GM12878 (cell line): ENCODE measurements around the gene TET2. TPM values are rescaled to one million over a fixed set of nuclear protein-coding genes. Genes with fewer than 3 reads are reported as not detected.

ENCODE experiments used
- ATAC-seq: fragments of 200-7000 bp; cut with Tn5 transposase; 3 replicates; pipeline ENCODE4 v1.9.1; 2020; ENCODE audit warnings: mild to moderate bottlenecking, moderate library complexity
- BruUV-seq: library from RNA; stranded (reverse); fragments of 400-500 nt; replicated peaks from 2 replicates; lab custom pipeline; 2021; lab: Mats Ljungman, UMichigan
- CTCF ChIA-PET: fragments of 300-600 bp; sonication (Branson Sonifier 250); formaldehyde crosslinking; extraction: SDS; loops from one replicate; lab custom pipeline; 2021; ENCODE audit warnings: inconsistent platforms; lab: Yijun Ruan, JAX
- POLR2A ChIA-PET: fragments of 350-600 bp; formaldehyde crosslinking; extraction: SDS; loops from one replicate; lab custom pipeline; 2021; ENCODE audit warnings: inconsistent platforms; lab: Charles Lee
- RAD21 ChIA-PET: fragments of 300-600 bp; sonication (Branson Sonifier 250); formaldehyde crosslinking; loops from one replicate; lab custom pipeline; 2023; ENCODE audit warnings: antibody characterized with exemption; ENCODE audit not compliant: unreplicated experiment; lab: Charles Lee
- SMC1A ChIA-PET: fragments of 300-600 bp; sonication (Branson Sonifier 250); formaldehyde crosslinking; loops from one replicate; lab custom pipeline; 2023; ENCODE audit not compliant: unreplicated experiment, uncharacterized antibody; lab: Charles Lee
- DNase-seq: peaks from one replicate; pipeline ENCODE4 v3.0.0-alpha.2; 2011; ENCODE audit warnings: low read depth, low spot score
- FAIRE-seq: peaks from 3 replicates; lab custom pipeline; 2011; peaks lifted over from hg19 to GRCh38; lab: Jason Lieb, UNC
- H2AFZ ChIP-seq: 2 replicates; pipeline ENCODE4 v1.6.0; 2011; ENCODE audit warnings: low read depth, low read length, control low read depth; ENCODE audit not compliant: control insufficient read depth
- H3K27ac ChIP-seq: 2 replicates; pipeline ENCODE4 v1.5.1; 2011; ENCODE audit warnings: control low read depth; ENCODE audit not compliant: control insufficient read depth, insufficient read depth
- H3K27me3 ChIP-seq, 2 experiments: replicated peaks in 1 of 2; 2 replicates each; pipeline versions ENCODE4 v1.6.0 to v1.6.1; 2011; ENCODE audit warnings: low read length in 1 of 2; ENCODE audit not compliant: control insufficient read depth in 2 of 2, insufficient read depth in 2 of 2
- H3K36me3 ChIP-seq, 2 experiments: 2 replicates each; pipeline ENCODE4 v1.5.1; 2011; ENCODE audit warnings: low read length in 1 of 2; ENCODE audit not compliant: control insufficient read depth in 2 of 2, insufficient read depth in 2 of 2
- H3K4me1 ChIP-seq: 2 replicates; pipeline ENCODE4 v1.6.1; 2011; ENCODE audit warnings: mild to moderate bottlenecking, low read length, moderate library complexity, mixed read lengths; ENCODE audit not compliant: control insufficient read depth, insufficient read depth
- H3K4me2 ChIP-seq: 2 replicates; pipeline ENCODE4 v1.6.0; 2011; ENCODE audit warnings: control low read depth; ENCODE audit not compliant: control insufficient read depth, insufficient read depth
- H3K4me3 ChIP-seq: fragments of 200-600 bp; sonication (generic); 2 replicates; pipeline ENCODE4 v1.5.1; 2016
- H3K79me2 ChIP-seq: 2 replicates; pipeline ENCODE4 v1.6.0; 2011; ENCODE audit warnings: low read length; ENCODE audit not compliant: control insufficient read depth, insufficient read depth
- H3K9ac ChIP-seq: 2 replicates; pipeline ENCODE4 v1.8.0; 2011; ENCODE audit warnings: low read length, control low read depth, mixed read lengths; ENCODE audit not compliant: control insufficient read depth, insufficient read depth
- H3K9me3 ChIP-seq: replicated peaks from 3 replicates; pipeline ENCODE4 v1.5.1; 2011; ENCODE audit warnings: mild to moderate bottlenecking, low read length; ENCODE audit not compliant: control insufficient read depth, insufficient read depth
- H4K20me1 ChIP-seq: 2 replicates; pipeline ENCODE4 v1.6.0; 2011; ENCODE audit not compliant: control insufficient read depth, insufficient read depth
- BHLHE40 ChIP-seq, 2 experiments: fragments of 450-650 bp in 1 of 2; IDR thresholded peaks; 2 replicates each; pipeline ENCODE4 v1.6.1; 2011 to 2017; ENCODE audit warnings: low read depth in 2 of 2, borderline replicate concordance in 1 of 2, improper control_type of control experiment in 1 of 2, low read length in 1 of 2, mild to moderate bottlenecking in 1 of 2
- FOXK2 ChIP-seq: fragments of 450-650 bp; IDR thresholded peaks from 2 replicates; pipeline ENCODE4 v1.6.1; 2017; ENCODE audit warnings: mild to moderate bottlenecking, moderate library complexity
- FOXM1 ChIP-seq: IDR thresholded peaks from 2 replicates; pipeline ENCODE4 v1.6.1; 2012; ENCODE audit warnings: low read depth, mild to moderate bottlenecking, inconsistent platforms, low read length, moderate library complexity
- HDGF ChIP-seq: fragments of 450-650 bp; IDR thresholded peaks from 2 replicates; pipeline ENCODE4 v1.6.1; 2016; ENCODE audit warnings: antibody characterized with exemption
- JUND ChIP-seq: IDR thresholded peaks from 2 replicates; pipeline ENCODE4 v1.6.1; 2012; ENCODE audit warnings: low read depth, mild to moderate bottlenecking, low read length, improper control_type of control experiment, moderate library complexity
- MTA2 ChIP-seq: fragments of 450-650 bp; IDR thresholded peaks from 2 replicates; pipeline ENCODE4 v1.6.1; 2016; ENCODE audit warnings: low read depth, mild to moderate bottlenecking, moderate library complexity
- MXI1 ChIP-seq: fragments of 150-350 bp; IDR thresholded peaks from 2 replicates; pipeline ENCODE4 v1.6.1; 2011; ENCODE audit warnings: low read depth, mild to moderate bottlenecking, inconsistent platforms, low read length, improper control_type of control experiment
- MYB ChIP-seq: fragments of 150-350 bp; IDR thresholded peaks from 2 replicates; pipeline ENCODE4 v1.6.1; 2014; ENCODE audit warnings: mild to moderate bottlenecking, low read depth, low read length, borderline replicate concordance
- TBL1XR1 ChIP-seq: IDR thresholded peaks from 2 replicates; pipeline ENCODE4 v1.6.1; 2012; ENCODE audit warnings: low read depth, low read length, improper control_type of control experiment
- TCF12 ChIP-seq: IDR thresholded peaks from 2 replicates; pipeline ENCODE4 v1.6.1; 2011; ENCODE audit warnings: low read depth, mild to moderate bottlenecking, low read length
- TCF7 ChIP-seq: IDR thresholded peaks from 2 replicates; pipeline ENCODE4 v1.6.1; 2014; ENCODE audit warnings: antibody characterized with exemption, borderline replicate concordance
- USF1 ChIP-seq: IDR thresholded peaks from 2 replicates; pipeline ENCODE4 v1.6.1; 2011; ENCODE audit warnings: borderline replicate concordance, low read depth, mild to moderate bottlenecking, moderate library complexity, mixed read lengths, low read length; ENCODE audit not compliant: insufficient read depth; ENCODE audit errors: extremely low read length
- WRNIP1 ChIP-seq: IDR thresholded peaks from 2 replicates; pipeline ENCODE4 v1.6.1; 2011; ENCODE audit warnings: low read depth, low read length, improper control_type of control experiment, borderline replicate concordance
- ZBTB33 ChIP-seq: fragments of 450-650 bp; IDR thresholded peaks from 2 replicates; pipeline ENCODE4 v1.6.1; 2017; ENCODE audit warnings: mild to moderate bottlenecking
- ZNF687 ChIP-seq: fragments of 450-650 bp; IDR thresholded peaks from 2 replicates; pipeline ENCODE4 v1.6.1; 2017; ENCODE audit warnings: mild to moderate bottlenecking, moderate library complexity
- WGBS: methylation state at CpG from one replicate; pipeline ENCODE4 v1.1.6; 2016; ENCODE audit warnings: low lambda C conversion rate; ENCODE audit not compliant: insufficient replicate concordance, insufficient coverage; ENCODE audit errors: missing lambda C conversion rate; 5-methylcytosine and 5-hydroxymethylcytosine counted together
- in situ Hi-C: fragments of 300-500 bp; cut with MboI; formaldehyde crosslinking; loops from 9 replicates; pipeline ENCODE4 v1.14.3; 2018; ENCODE audit warnings: mixed read lengths
- intact Hi-C: fragments of 100-400 bp; cut with micrococcal nuclease; formaldehyde crosslinking; loops from one replicate; pipeline ENCODE4 v1.14.2; 2022; ENCODE audit not compliant: unreplicated experiment
- polyA plus RNA-seq, 11 experiments: library from polyadenylated mRNA; depleted of rRNA in 4 of 11; unstranded in 6 of 11; stranded (reverse) in 5 of 11; fragments of >200 nt; fragmentation: Nextera tagmentation in 4 of 11; fragmentation: Illumina TruSeq in 1 of 11; extraction: Ambion mirVana in 4 of 11; extraction: Trizol in 1 of 11; gene quantifications; 1 replicate in 1 of 11; 2 replicates in 10 of 11; pipeline versions ENCODE4 v1.2.1 to v1.2.3, GENCODE V29; 2011 to 2016; ENCODE audit warnings: inconsistent platforms in 2 of 11, missing spikeins in 2 of 11, low read depth in 1 of 11
- total RNA-seq, 4 experiments: library from RNA; depleted of rRNA in 3 of 4; stranded (reverse); fragments of >200 nt in 3 of 4; fragmentation: Illumina TruSeq in 1 of 4; extraction: Trizol in 1 of 4; gene quantifications; 2 replicates each; pipeline versions ENCODE4 v1.2.1 to v1.2.3, GENCODE V29; 2013 to 2021

Gene TET2
- total and polyA plus RNA-seq, 10 of the 15 experiments (the other 5 are each of a cell fraction or from before 2014, with no cell fraction given) = 3.7 to 49.0 (median 27.5) TPM

DNA sequence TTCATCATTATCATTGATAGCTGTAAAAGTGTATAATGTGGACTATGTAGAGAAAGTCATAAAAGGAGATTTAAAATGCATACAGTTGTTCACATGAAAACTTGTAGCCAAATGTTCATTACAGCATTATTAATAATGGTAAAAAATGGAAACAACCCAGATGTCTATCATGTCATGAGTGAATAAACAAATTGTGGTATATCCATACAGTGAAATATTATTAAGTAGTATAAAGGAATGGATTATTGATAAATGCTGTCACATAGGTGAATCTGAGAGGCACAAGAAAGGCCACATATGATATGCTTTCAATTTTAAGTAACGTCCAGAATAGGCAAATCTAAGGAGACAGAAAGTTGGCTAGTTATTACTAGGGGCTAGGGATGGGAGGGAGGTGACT, 7.1 kb downstream of the TET2 start:
- in situ Hi-C loops = no loop called here
- no peak overlapping the region for H3K27ac ChIP-seq
- H4K20me1 ChIP-seq = peaks cover 2% of the 10 kb centered on the region; the same call in 1 of the 2 replicates
- CTCF ChIA-PET = no interaction called here
- H3K9ac ChIP-seq = no peak overlapping the region
- SMC1A ChIA-PET = interaction anchor here (0.8 to 2.1 kb wide), 3 partner anchors 9 to 33 kb away, joined by 3 to 11 read pairs (median 4); no protein-coding TSS in a partner anchor
- H3K4me1 ChIP-seq = no peaks in the 10 kb centered on the region
- 0 out of 3 replicates have a peak, but pooled peaks have one; percentile 7 for ATAC-seq
- peak overlapping the region; percentile 18 for H3K4me2 ChIP-seq
- H3K27me3 ChIP-seq = no peaks in the 10 kb centered on the region
- TF ChIP-seq ZNF687 = no peak
- no peak for TF ChIP-seq ZBTB33
- TF ChIP-seq TBL1XR1 = no peak
- no peak for TF ChIP-seq MTA2
- no peak for TF ChIP-seq TCF12
- no peak for TF ChIP-seq FOXM1
- no peak for TF ChIP-seq FOXK2
- no peak for TF ChIP-seq TCF7
- TF ChIP-seq MYB = no peak
- no peak for TF ChIP-seq USF1
- no peak for TF ChIP-seq WRNIP1
- no peak for TF ChIP-seq JUND
- no peak for TF ChIP-seq MXI1
- TF ChIP-seq HDGF = no peak
- no peak for TF ChIP-seq BHLHE40 (IDR thresholded peaks at IDR 0.05; ENCODE audit: borderline replicate concordance in 1 of 2, low read depth in 2 of 2, low read length in 1 of 2)
- TF ChIP-seq, all 136 proteins: peak for 0
- DNase-seq (no peak), FAIRE-seq (no peak)
- ChIA-PET POLR2A (no interaction called here), RAD21 (interaction anchor here (1.0 kb wide), 1 partner anchor 9 kb away, joined by 3 read pairs; no protein-coding TSS in a partner anchor)
- no TSS peak for BruUV-seq
- H3K79me2 ChIP-seq = peaks cover 100% of the 10 kb centered on the region
- intact Hi-C loops = no loop called here
- 0 out of 2 replicates have a peak overlapping the region, but pooled peaks have one; percentile 3 for H3K4me3 ChIP-seq
- WGBS = 100% methylated on average over 1 of the region's 1 CpG
- no peak overlapping the region for H2AFZ ChIP-seq
- H3K9me3 ChIP-seq = peaks cover under 1% of the 10 kb centered on the region
- peaks cover 0 to 15% of the 10 kb centered on the region in 2 experiments; a peak in 2 of 4 replicates for H3K36me3 ChIP-seq
